ENCODE data around the gene PCGF2.

Gene PCGF2

DNA sequence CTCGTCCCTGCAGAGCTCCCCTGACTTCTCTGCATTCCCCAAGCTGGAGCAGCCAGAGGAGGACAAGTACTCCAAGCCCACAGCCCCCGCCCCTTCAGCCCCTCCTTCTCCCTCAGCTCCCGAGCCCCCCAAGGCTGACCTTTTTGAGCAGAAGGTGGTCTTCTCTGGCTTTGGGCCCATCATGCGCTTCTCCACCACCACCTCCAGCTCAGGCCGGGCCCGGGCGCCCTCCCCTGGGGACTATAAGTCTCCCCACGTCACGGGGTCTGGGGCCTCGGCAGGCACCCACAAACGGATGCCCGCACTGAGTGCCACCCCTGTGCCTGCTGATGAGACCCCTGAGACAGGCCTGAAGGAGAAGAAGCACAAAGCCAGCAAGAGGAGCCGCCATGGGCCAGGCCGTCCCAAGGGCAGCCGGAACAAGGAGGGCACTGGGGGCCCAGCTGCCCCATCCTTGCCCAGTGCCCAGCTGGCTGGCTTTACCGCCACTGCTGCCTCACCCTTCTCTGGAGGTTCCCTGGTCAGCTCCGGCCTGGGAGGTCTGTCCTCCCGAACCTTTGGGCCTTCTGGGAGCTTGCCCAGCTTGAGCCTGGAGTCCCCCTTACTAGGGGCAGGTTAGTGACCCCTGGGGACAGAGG is 31.6 kb downstream of the PCGF2 start:
- H3K4me3 ChIP-seq (ENCODE audit: low read length), result no peak overlapping the region
- DNase-seq (ENCODE audit: low read depth), result no peak
- TF ChIP-seq, protein P1, sequence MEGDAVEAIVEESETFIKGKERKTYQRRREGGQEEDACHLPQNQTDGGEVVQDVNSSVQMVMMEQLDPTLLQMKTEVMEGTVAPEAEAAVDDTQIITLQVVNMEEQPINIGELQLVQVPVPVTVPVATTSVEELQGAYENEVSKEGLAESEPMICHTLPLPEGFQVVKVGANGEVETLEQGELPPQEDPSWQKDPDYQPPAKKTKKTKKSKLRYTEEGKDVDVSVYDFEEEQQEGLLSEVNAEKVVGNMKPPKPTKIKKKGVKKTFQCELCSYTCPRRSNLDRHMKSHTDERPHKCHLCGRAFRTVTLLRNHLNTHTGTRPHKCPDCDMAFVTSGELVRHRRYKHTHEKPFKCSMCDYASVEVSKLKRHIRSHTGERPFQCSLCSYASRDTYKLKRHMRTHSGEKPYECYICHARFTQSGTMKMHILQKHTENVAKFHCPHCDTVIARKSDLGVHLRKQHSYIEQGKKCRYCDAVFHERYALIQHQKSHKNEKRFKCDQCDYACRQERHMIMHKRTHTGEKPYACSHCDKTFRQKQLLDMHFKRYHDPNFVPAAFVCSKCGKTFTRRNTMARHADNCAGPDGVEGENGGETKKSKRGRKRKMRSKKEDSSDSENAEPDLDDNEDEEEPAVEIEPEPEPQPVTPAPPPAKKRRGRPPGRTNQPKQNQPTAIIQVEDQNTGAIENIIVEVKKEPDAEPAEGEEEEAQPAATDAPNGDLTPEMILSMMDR (conservative IDR thresholded peaks at IDR 0.05; ENCODE audit: low read depth, low read length), result no peak

DNA sequence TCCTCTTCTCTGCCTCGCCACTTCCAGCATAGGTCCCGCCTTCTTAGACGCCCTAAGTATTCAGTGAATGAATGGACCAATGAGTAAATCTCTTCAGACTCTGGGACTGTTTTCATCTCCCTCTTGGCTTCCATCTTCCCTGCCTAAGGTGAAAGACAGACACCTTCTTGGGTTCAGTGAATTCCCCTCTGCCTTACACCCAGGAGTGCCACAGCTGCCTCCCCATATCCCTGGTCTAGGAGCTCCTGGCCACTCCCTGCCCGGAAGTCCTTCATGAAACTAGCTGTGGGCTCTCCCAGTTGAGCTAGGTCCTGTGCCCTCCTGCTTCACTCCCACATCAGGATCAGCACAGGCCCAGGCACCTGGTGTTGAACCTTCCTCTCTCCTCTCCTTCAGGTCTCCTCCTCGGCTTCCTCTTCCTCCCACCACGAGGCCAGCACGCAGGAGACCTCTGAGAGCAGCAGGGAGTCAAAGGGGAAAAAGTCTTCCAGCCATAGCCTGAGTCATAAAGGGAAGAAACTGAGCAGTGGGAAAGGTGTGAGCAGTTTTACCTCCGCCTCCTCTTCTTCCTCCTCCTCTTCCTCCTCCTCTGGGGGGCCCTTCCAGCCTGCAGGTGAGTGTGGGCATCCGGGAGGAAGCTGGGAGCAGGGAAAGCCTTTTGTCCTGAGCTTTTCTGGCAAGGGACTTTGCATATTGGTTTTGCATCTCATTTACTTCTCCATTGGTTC is 32.8 kb downstream of the PCGF2 start:
- TF ChIP-seq, protein P1 (conservative IDR thresholded peaks at IDR 0.05; ENCODE audit: low read depth, low read length), result no peak
- H3K4me3 ChIP-seq (ENCODE audit: low read length), result no peak overlapping the region
- DNase-seq (ENCODE audit: low read depth), result no peak

DNA sequence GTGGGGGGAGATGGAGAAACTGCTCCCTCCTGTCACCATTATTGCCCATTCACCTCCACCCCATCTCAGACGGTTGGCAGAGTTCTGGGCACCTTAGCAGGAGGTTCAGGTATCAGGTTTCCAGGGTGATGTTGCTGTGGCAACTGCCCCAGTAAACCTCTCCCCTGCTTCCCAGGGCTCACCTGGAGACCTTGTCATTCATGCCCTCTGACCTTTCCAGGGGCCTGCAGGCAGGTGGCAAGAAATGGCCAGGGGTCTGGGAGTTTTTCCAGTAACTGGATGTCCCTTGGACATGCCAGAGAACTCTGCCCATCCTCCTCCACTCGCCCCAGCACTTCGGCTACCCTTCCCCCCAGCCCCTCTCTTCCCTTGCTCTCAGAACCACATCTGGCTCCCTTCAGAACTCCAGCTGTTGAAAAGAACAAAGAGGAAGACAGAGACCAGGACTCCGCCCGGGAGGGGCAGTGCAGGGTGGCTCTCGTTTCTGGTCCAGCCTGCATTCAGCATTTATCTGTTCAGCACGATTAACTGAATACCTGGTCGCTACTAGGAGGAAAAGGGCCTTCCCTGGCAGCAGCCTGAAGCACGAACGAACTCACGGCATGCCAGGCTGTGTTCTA is 34.6 kb downstream of the PCGF2 start:
- H3K4me3 ChIP-seq (ENCODE audit: low read length), result no peak overlapping the region
- DNase-seq (ENCODE audit: low read depth), result no peak
- TF ChIP-seq, protein P1 (conservative IDR thresholded peaks at IDR 0.05; ENCODE audit: low read depth, low read length), result no peak

DNA sequence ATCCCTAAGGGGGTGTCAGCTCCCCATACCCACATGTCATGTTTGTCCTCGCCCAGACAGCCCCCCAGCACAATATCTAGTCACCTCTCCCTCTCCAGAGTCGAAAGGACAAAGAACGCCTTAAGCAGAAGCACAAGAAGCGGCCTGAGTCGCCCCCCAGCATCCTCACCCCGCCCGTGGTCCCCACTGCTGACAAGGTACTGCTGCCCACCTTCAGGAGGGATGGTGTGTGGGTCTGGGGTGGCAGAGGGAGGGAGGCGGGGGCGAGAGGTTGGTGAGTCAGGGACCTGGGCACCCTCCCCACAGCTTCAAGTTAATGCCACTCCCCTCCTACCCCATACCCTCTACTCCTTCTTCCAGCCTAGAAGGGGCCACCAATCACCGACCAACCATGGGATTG is 35.5 kb downstream of the PCGF2 start:
- no peak for DNase-seq (ENCODE audit: low read depth)
- TF ChIP-seq, protein P1 (conservative IDR thresholded peaks at IDR 0.05; ENCODE audit: low read depth, low read length), result no peak
- H3K4me3 ChIP-seq (ENCODE audit: low read length), result no peak overlapping the region

DNA sequence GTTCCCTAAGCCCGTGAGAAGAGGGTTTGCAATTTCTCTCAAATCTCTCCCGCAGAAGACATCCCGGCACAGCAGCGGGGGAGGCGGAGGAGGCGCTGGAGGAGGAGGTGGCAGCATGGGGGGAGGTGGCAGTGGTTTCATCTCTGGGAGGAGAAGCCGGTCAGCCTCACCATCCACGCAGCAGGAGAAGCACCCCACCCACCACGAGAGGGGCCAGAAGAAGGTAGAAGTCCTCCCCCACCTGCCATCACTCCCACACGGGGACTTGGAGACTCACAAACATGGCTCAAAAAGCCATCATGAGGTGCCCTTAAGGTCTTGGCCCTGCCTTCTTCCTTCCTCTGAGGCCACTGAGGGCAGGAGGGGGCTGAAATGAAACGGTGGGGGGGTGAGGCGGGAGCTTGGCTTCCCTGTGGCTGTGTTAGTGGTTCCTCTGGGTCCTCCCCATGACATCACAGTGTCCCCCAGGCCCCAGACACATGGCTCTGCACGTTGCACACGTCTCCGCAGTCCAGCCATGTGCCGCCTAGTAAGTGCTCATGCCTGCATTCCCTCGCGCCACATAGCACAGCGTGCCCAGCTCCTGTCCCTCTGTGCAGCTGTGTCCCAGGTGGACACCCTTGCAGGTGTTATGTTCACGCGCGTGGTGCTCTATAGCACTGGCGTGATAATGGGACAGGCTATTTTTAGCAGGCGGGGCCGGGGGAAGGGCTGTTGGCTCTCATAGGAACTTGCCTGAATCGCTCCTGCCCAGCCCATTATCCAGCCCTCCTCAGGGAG is 36.2 kb downstream of the PCGF2 start:
- no peak for DNase-seq (ENCODE audit: low read depth)
- H3K4me3 ChIP-seq (ENCODE audit: low read length), result no peak overlapping the region
- TF ChIP-seq, protein P1 (conservative IDR thresholded peaks at IDR 0.05; ENCODE audit: low read depth, low read length), result no peak

DNA sequence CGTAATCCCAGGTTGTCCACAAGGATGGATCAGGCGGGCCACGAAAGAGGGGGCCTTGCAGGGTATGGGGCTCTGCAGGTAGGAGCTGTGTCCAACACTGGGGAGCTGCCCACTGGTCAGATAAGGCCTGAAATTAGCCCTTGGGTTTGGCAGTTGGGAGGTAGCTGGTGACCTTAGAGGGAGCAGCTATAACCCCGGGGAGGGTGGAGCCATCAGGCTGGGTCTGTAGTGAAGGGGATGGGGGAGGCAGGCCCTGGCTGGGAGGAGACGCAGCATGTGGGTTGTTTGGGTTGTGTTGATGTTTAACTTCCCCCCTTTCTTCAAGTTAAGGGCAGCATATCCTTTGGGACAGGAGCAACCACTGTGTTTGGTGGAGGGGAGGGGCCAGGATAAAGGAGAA is 37.2 kb downstream of the PCGF2 start:
- no peak overlapping the region for H3K4me3 ChIP-seq (ENCODE audit: low read length)
- no peak for DNase-seq (ENCODE audit: low read depth)

More for the DNA sequence above, 37.2 kb downstream of the PCGF2 start:
- TF ChIP-seq, protein P1 (conservative IDR thresholded peaks at IDR 0.05; ENCODE audit: low read depth, low read length), result no peak
